GM12801 (cell line): ENCODE measurements around the gene KRTAP10-9.

Experiments used
- TF ChIP-seq, protein P1 (sequence below): IDR thresholded peaks from one replicate; pipeline ENCODE4 v1.5.1; 2011; ENCODE audit warnings: control low read depth; ENCODE audit not compliant: insufficient read length; ENCODE audit errors: extremely low read depth

Gene KRTAP10-9

DNA sequence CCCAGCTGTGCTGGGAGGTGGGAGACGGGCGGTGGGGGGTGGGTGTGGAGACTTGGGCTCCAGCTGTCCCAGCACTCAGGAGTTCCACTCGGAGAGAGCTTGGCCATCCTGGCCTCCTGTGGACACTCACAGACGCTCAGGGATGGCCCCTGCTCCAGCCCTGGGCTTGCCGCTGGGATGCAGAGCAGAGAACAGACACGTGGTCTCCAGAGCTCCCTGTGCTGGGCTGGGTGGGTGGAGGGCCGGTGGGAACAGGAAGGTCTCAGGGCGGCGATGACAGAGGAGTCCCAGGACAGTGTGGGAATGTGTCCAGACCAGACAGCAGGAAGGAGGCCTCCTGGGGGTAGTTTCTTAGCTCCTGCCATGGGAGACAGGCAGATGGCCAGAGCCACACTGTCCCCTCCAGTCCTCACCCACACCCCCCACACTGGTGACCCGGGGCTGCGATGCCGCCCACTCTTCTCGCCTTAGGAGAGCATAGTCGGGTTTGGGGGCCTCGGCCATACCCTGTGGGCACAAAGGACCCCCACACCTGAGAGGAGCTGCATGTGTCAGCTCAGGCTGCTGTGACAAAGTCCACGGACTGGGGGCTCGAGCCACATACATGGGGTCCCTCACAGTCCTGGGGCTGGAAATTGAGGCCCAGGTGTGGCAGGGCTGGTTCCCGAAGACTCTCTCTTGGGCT is 2.0 kb downstream of the KRTAP10-9 start:
- TF ChIP-seq, protein P1, sequence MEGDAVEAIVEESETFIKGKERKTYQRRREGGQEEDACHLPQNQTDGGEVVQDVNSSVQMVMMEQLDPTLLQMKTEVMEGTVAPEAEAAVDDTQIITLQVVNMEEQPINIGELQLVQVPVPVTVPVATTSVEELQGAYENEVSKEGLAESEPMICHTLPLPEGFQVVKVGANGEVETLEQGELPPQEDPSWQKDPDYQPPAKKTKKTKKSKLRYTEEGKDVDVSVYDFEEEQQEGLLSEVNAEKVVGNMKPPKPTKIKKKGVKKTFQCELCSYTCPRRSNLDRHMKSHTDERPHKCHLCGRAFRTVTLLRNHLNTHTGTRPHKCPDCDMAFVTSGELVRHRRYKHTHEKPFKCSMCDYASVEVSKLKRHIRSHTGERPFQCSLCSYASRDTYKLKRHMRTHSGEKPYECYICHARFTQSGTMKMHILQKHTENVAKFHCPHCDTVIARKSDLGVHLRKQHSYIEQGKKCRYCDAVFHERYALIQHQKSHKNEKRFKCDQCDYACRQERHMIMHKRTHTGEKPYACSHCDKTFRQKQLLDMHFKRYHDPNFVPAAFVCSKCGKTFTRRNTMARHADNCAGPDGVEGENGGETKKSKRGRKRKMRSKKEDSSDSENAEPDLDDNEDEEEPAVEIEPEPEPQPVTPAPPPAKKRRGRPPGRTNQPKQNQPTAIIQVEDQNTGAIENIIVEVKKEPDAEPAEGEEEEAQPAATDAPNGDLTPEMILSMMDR = no peak

DNA sequence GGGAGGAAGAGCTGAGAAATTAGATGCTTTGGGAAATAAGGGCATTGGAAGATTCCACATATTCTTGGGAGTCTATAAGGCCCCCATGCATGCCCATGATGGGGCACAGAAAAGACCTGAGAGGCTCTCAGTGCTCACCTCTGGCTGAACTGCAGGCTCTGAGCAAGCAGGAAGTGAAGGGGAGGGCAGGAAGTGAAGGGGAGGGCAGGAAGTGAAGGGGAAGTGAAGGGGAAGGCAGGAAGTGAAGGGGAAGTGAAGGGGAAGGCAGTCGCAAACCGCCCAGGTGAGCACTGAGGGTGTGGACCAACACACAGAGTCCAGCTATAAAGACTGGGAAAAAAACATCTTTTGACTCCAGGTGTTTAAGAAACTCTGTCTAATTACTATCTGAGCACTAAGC is 3.5 kb downstream of the KRTAP10-9 start:
- TF ChIP-seq, protein P1 = no peak

DNA sequence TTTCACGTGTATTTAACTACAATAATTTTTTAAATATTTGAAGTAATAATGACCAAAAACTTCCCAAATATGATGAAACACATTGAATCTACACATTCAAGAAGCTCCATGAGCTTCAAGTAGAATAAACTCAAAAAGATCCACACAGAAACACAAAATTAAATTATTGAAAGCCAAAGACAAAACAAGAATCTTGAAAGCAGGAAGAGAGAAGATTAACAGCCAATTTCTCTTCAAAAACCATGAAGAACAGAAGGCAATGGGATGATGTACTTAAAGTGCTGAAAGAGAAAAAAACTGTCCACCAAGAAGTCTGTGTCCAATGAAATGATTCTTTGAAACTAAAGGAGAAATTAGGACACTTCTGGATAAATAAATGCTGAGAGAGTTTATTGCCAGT is 5.2 kb downstream of the KRTAP10-9 start:
- TF ChIP-seq, protein P1 = no peak

DNA sequence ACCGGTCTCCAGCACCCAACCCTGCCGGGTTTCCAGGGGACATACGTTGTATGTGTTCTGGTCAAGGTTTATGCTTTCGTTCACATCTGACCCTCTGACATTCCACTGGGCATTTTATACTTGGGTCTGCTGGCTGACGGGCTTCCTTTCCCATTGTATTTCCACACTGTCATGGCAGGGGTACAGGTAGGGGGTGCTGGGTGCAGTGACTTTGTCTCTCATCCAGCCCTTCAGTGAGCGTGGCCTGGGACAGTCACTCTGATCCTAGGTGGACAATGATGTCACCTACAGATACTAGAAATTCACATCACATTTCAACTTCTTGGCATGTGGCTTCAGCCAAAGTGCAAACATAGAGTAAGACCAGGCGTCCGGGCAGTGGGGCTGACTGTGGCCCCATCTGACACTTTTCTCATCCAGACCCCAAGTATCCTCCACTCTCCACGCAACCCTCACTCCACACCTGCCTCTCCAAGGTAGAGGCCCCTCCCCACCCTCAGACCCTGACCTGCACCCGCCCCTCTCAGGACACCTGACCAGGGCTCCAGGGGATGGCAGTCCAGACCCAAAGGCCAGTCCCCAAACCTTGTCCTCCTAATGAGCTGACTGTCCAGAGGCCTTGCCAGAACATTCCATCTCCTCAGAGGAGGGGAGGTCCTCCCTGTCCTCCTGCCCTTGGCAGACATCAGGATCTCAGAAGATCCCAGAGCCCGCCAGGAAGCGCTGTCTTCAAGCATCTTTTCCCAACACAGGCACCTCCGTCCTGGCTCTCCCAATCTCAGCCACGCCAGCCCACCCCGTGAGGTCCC is 9.5 kb downstream of the KRTAP10-9 start:
- TF ChIP-seq, protein P1 = no peak

DNA sequence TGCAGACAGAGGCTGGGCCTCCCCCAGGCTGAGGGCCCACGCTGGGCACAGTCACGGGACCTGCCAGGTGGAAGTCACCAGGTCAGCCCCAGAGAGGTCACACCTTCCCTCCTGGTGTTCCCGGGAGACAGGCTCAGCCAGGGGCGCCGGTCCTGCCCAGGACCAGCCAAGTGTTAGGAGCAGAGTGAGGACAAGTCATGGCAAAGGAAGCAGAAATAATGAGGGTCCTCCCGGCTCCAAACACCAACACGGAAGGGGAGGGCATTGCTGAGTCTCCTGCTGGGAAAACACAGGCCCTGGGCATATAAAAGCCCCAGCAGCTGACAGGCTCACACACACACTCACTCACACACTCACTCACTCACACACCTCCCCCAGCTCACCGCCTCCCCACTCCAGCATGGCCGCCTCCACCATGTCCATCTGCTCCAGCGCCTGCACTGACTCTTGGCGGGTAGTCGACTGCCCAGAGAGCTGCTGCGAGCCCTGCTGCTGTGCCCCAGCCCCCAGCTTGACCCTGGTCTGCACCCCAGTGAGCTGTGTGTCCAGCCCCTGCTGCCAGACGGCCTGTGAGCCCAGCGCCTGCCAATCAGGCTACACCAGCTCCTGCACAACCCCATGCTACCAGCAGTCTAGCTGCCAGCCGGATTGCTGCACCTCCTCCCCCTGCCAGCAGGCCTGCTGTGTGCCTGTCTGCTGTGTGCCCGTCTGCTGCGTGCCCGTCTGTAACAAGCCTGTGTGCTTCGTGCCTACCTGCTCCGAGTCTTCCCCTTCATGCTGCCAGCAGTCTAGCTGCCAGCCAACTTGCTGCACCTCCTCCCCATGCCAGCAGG is 10.3 kb downstream of the KRTAP10-9 start, which contains the start of gene KRTAP10-10:
Gene KRTAP10-10 (plus strand): TSS at position 339 of the 833 bp plus-strand sequence. CDS start 62 bp downstream, at position 401.
- TF ChIP-seq, protein P1 = no peak

DNA sequence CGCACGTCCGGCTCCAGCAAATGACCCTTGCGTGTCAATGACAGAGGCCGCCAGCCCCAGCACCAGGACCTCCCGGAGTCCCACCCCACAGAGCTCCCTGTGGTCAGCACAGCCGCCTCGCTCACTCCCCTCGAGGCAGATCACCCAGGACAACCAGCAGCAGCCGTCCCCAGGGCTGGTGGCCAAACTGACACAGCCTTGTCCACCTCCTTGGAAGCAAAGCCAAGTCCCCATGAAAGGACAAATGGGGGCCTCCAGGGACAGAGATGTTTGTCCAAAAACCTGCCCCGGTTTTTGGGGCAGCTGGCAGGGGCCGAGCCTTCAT is 12.4 kb downstream of the KRTAP10-9 start:
- TF ChIP-seq, protein P1 = no peak

DNA sequence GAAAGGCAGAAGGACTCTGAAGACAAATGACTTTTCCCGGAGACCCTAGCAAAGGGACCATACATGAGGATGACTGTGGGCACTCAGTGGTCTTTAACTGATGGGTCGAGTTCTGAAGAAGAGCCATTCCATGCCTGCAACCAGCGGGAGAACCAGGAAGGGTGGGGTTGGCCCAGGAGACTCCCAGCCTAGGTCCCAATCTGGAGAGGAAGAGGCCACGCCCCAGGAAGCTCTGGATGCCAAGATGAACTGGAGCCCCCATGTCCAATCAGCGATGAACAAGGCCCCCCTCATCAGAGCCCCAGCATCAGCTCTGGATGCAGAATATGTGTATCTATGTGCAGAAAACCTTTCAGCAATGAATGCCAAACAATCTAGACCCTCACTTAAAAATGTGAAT is 13.9 kb downstream of the KRTAP10-9 start:
- TF ChIP-seq, protein P1 = no peak
